Measurements from ENCODE around the gene ECI2. TPM values are rescaled to one million over a fixed set of nuclear protein-coding genes. Genes with fewer than 3 reads are reported as not detected.

The ECI2 gene
- total RNA-seq, 2 donors from 2014 or later, result 16.5 to 55.8 TPM

GRCh38 chr6:4108561-4109093 lies 26.7 kb downstream of the ECI2 start:
- ATAC-seq, result no peak
- H3K4me1 ChIP-seq, result peaks cover 48% of the 10 kb centered on the region
- intact Hi-C loops (cut with DNase I), result no loop called here
- H3K27me3 ChIP-seq, result no peaks in the 10 kb centered on the region
- DNase-seq, result no peak
- H3K4me3 ChIP-seq, result no peak overlapping the region
- H3K27ac ChIP-seq, result peak overlapping the region; percentile 52 to 90 (median 76)
- H3K9me3 ChIP-seq, result no peaks in the 10 kb centered on the region
- TF ChIP-seq, protein P1, sequence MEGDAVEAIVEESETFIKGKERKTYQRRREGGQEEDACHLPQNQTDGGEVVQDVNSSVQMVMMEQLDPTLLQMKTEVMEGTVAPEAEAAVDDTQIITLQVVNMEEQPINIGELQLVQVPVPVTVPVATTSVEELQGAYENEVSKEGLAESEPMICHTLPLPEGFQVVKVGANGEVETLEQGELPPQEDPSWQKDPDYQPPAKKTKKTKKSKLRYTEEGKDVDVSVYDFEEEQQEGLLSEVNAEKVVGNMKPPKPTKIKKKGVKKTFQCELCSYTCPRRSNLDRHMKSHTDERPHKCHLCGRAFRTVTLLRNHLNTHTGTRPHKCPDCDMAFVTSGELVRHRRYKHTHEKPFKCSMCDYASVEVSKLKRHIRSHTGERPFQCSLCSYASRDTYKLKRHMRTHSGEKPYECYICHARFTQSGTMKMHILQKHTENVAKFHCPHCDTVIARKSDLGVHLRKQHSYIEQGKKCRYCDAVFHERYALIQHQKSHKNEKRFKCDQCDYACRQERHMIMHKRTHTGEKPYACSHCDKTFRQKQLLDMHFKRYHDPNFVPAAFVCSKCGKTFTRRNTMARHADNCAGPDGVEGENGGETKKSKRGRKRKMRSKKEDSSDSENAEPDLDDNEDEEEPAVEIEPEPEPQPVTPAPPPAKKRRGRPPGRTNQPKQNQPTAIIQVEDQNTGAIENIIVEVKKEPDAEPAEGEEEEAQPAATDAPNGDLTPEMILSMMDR (IDR thresholded peaks at IDR 0.05), result no peak
- H3K36me3 ChIP-seq (replicated peaks in 1 of 2; ENCODE audit: insufficient read depth in 1 of 2, low read depth in 2 of 2), result no peaks in the 10 kb centered on the region
- 67 to 76% methylated on average over 9 of the region's 9 CpGs for WGBS, 2 donors

DNA sequence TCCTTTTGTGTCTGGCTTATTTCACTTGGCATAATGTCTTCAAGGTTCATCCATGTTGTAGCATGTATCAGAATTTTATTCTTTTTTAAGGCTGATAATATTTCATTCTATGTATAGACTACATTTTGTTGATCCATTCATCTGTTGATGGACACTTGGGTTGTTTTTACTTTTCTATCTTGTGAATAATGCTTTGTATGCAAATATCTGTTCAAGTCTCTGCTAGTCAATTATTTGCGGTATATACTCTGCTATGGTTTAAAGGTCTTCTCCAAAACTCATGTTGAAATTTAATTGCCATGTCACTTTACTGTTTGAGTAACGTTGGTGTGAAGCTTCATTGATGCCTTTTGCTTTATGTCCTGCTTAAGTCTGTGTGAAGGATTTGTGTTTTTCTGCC lies 27.5 kb downstream of the ECI2 start:
- no peaks in the 10 kb centered on the region for H3K27me3 ChIP-seq
- H3K27ac ChIP-seq, result peak overlapping the region in 3 of 4 donors; percentile 74 to 90 (median 77)
- TF ChIP-seq POLR2A (IDR thresholded peaks at IDR 0.05), result no peak
- TF ChIP-seq, protein P1 (IDR thresholded peaks at IDR 0.05), result no peak
- intact Hi-C loops (cut with DNase I), result no loop called here
- H3K9me3 ChIP-seq, result no peaks in the 10 kb centered on the region
- DNase-seq (no peak), ATAC-seq (no peak)
- 72% methylated on average over 2 of the region's 2 CpGs for WGBS, 2 donors
- H3K36me3 ChIP-seq (replicated peaks in 1 of 2; ENCODE audit: insufficient read depth in 1 of 2, low read depth in 2 of 2), result no peaks in the 10 kb centered on the region
- peaks cover 55% of the 10 kb centered on the region for H3K4me1 ChIP-seq
- H3K4me3 ChIP-seq, result no peak overlapping the region

DNA sequence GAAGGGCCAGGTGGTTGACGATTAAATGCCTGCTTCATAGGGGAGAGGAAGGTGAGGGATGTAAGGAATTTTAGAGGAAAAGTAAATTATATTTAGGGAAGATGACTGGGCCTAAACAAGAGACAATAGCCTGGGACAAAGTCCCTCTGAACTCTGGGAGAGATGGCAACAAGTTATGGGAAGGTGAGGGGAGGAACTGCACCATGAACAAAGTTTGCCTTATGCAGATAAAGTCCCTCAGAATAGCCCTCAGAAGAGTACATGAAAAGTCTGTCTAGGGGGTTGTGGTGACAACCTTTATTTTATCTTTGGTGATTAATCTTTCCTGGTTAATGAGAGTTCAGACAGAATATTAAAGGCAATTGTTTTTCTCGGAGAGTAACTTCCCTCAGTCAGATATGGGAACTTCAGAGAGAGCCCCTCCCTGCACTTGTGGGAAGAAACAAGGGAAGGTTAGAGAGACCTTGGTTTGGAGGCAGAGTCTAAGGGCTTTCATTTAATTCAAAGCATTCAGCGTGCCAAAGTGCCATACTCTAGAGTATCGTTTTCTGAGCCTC lies 29.3 kb downstream of the ECI2 start:
- H3K9me3 ChIP-seq, result no peaks in the 10 kb centered on the region
- WGBS, 2 donors, result 24 to 31% methylated on average over 4 of the region's 4 CpGs
- H3K27ac ChIP-seq, result peak overlapping the region; percentile 12 to 90 (median 40)
- H3K27me3 ChIP-seq, result no peaks in the 10 kb centered on the region
- H3K36me3 ChIP-seq (replicated peaks in 1 of 2; ENCODE audit: insufficient read depth in 1 of 2, low read depth in 2 of 2), result no peaks in the 10 kb centered on the region
- H3K4me3 ChIP-seq, result no peak overlapping the region
- intact Hi-C loops (cut with DNase I), result no loop called here
- no peak for ATAC-seq
- H3K4me1 ChIP-seq, result peaks cover 68% of the 10 kb centered on the region
- TF ChIP-seq, protein P1 (IDR thresholded peaks at IDR 0.05), result no peak
- DNase-seq, result no peak

GRCh38 chr6:4103929-4104328 lies 31.4 kb downstream of the ECI2 start:
- peak; percentile 63 to 80 (median 74) for DNase-seq
- 41 to 42% methylated on average over 5 of the region's 5 CpGs for WGBS, 2 donors
- ATAC-seq, result peak; percentile 92
- intact Hi-C loops (cut with DNase I), result no loop called here
- Histone ChIP-seq H3K27ac (peak overlapping the region in 3 of 4 donors; percentile 38 to 90 (median 63)), H3K27me3 (no peaks in the 10 kb centered on the region), H3K36me3 (replicated peaks in 1 of 2; ENCODE audit: insufficient read depth in 1 of 2, low read depth in 2 of 2) (no peaks in the 10 kb centered on the region), H3K4me3 (no peak overlapping the region), H3K9me3 (no peaks in the 10 kb centered on the region), H3K4me1 (peaks cover 58% of the 10 kb centered on the region)
- TF ChIP-seq, protein P1 (IDR thresholded peaks at IDR 0.05), result no peak
- no peak for TF ChIP-seq POLR2A (IDR thresholded peaks at IDR 0.05)

- peak overlapping the region; percentile 57 to 90 (median 62) for H3K27ac ChIP-seq
- no peaks in the 10 kb centered on the region for H3K36me3 ChIP-seq (replicated peaks in 1 of 2; ENCODE audit: insufficient read depth in 1 of 2, low read depth in 2 of 2)
- no peak overlapping the region for H3K4me3 ChIP-seq
- DNase-seq (peak; percentile 37 to 56 (median 44)), ATAC-seq (peak; percentile 57)
- peaks cover 49% of the 10 kb centered on the region for H3K4me1 ChIP-seq
- H3K9me3 ChIP-seq, result no peaks in the 10 kb centered on the region
- 14 to 16% methylated on average over 5 to 6 of the region's 6 CpGs for WGBS, 2 donors
- intact Hi-C loops (cut with DNase I), result no loop called here
- no peak for TF ChIP-seq POLR2A (IDR thresholded peaks at IDR 0.05)
- TF ChIP-seq, protein P1 (IDR thresholded peaks at IDR 0.05), result peak in 1 of 7 experiments; percentile 6
- no peaks in the 10 kb centered on the region for H3K27me3 ChIP-seq
Observed at GRCh38 chr6:4102687-4103244, 32.6 kb downstream of the ECI2 start.
